ENCODE results near the gene FAM135A. TPM values are rescaled to one million over a fixed set of nuclear protein-coding genes. Genes with fewer than 3 reads are reported as not detected.

Gene FAM135A
- total RNA-seq, 1 experiment from 2014 or later: 20.4 TPM

GRCh38 chr6:70388814-70389213, 24.5 kb upstream of the FAM135A start:
- intact Hi-C loops (cut with micrococcal nuclease): no loop called here
- Mint-ChIP-seq H3K4me3 (ENCODE audit: unreplicated experiment) (no peak overlapping the region), H3K27ac (ENCODE audit: low read depth, unreplicated experiment) (no peak overlapping the region), H3K4me1 (ENCODE audit: insufficient read depth, unreplicated experiment) (no peaks in the 10 kb centered on the region), H3K36me3 (ENCODE audit: insufficient read depth, unreplicated experiment) (no peaks in the 10 kb centered on the region), H3K9me3 (ENCODE audit: unreplicated experiment) (no peaks in the 10 kb centered on the region), H3K27me3 (ENCODE audit: insufficient read depth, unreplicated experiment) (no peaks in the 10 kb centered on the region)
- TF ChIP-seq, protein P1, sequence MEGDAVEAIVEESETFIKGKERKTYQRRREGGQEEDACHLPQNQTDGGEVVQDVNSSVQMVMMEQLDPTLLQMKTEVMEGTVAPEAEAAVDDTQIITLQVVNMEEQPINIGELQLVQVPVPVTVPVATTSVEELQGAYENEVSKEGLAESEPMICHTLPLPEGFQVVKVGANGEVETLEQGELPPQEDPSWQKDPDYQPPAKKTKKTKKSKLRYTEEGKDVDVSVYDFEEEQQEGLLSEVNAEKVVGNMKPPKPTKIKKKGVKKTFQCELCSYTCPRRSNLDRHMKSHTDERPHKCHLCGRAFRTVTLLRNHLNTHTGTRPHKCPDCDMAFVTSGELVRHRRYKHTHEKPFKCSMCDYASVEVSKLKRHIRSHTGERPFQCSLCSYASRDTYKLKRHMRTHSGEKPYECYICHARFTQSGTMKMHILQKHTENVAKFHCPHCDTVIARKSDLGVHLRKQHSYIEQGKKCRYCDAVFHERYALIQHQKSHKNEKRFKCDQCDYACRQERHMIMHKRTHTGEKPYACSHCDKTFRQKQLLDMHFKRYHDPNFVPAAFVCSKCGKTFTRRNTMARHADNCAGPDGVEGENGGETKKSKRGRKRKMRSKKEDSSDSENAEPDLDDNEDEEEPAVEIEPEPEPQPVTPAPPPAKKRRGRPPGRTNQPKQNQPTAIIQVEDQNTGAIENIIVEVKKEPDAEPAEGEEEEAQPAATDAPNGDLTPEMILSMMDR (IDR thresholded peaks at IDR 0.05; ENCODE audit: unreplicated experiment): no peak
- CTCF ChIA-PET: interaction anchor here (0.6 to 2.3 kb wide), 6 partner anchors 10 to 512 kb away, joined by 3 to 17 read pairs (median 4); no protein-coding TSS in a partner anchor
- BruUV-seq (replicated peaks): no TSS peak
- POLR2A ChIA-PET: interaction anchor here (0.6 to 2.9 kb wide), 2 partner anchors 24 to 501 kb away, joined by 3 to 20 read pairs; partner anchors contain the start of gene FAM135A
- DNase-seq (ENCODE audit: unreplicated experiment): no peak

- intact Hi-C loops (cut with micrococcal nuclease): no loop called here
Observed at GRCh38 chr6:70389261-70389660, 24.0 kb upstream of the FAM135A start.

GRCh38 chr6:70390067-70390466, 23.2 kb upstream of the FAM135A start:
- intact Hi-C loops (cut with micrococcal nuclease): no loop called here

More at GRCh38 chr6:70389261-70389660, 24.0 kb upstream of the FAM135A start:
- ChIA-PET CTCF (interaction anchor here (0.6 to 2.3 kb wide), 4 partner anchors 9 to 79 kb away, joined by 3 to 17 read pairs (median 5); no protein-coding TSS in a partner anchor), POLR2A (interaction anchor here (0.6 to 2.9 kb wide), 2 partner anchors 24 to 501 kb away, joined by 3 to 20 read pairs; partner anchors contain the start of gene FAM135A)
- Mint-ChIP-seq H3K9me3 (ENCODE audit: unreplicated experiment) (no peaks in the 10 kb centered on the region), H3K27me3 (ENCODE audit: insufficient read depth, unreplicated experiment) (no peaks in the 10 kb centered on the region), H3K27ac (ENCODE audit: low read depth, unreplicated experiment) (no peak overlapping the region), H3K36me3 (ENCODE audit: insufficient read depth, unreplicated experiment) (no peaks in the 10 kb centered on the region), H3K4me1 (ENCODE audit: insufficient read depth, unreplicated experiment) (no peaks in the 10 kb centered on the region), H3K4me3 (ENCODE audit: unreplicated experiment) (no peak overlapping the region)
- no peak for DNase-seq (ENCODE audit: unreplicated experiment)
- no TSS peak for BruUV-seq (replicated peaks)
- TF ChIP-seq, protein P1 (IDR thresholded peaks at IDR 0.05; ENCODE audit: unreplicated experiment): no peak

DNA sequence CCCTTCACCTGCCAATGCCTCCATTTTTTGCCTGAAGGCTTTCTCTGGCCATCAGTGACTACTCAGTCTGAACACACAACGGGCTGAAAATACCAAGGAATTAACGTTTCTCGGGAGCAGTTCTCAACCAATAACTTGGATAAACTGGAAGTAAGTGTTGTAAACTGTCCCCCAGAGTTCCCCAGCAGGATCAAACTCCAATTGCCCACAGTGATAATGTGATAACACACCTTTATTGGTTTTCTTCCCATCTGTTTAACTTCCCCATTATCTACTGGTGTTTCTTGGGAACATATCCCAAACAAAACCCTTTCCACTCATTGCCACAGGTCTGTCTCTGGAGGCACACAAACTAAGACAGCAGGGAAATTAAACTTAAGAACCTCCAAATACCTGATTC, 21.8 kb upstream of the FAM135A start:
- Mint-ChIP-seq H3K27me3 (ENCODE audit: insufficient read depth, unreplicated experiment) (no peaks in the 10 kb centered on the region), H3K4me1 (ENCODE audit: insufficient read depth, unreplicated experiment) (no peaks in the 10 kb centered on the region), H3K36me3 (ENCODE audit: insufficient read depth, unreplicated experiment) (no peaks in the 10 kb centered on the region), H3K4me3 (ENCODE audit: unreplicated experiment) (no peak overlapping the region), H3K9me3 (ENCODE audit: unreplicated experiment) (no peaks in the 10 kb centered on the region), H3K27ac (ENCODE audit: low read depth, unreplicated experiment) (no peak overlapping the region)
- ChIA-PET CTCF (interaction anchor here (0.5 to 4.7 kb wide), 2 partner anchors 22 to 97 kb away, joined by 5 to 22 read pairs; no protein-coding TSS in a partner anchor), POLR2A (interaction anchor here (0.6 to 3.1 kb wide), 2 partner anchors 12 to 21 kb away, joined by 3 to 15 read pairs; partner anchors contain the start of gene FAM135A)
- DNase-seq (ENCODE audit: unreplicated experiment): no peak
- intact Hi-C loops (cut with micrococcal nuclease): no loop called here
- TF ChIP-seq, protein P1 (IDR thresholded peaks at IDR 0.05; ENCODE audit: unreplicated experiment): no peak
- no TSS peak for BruUV-seq (replicated peaks)

More at GRCh38 chr6:70390067-70390466, 23.2 kb upstream of the FAM135A start:
- POLR2A ChIA-PET: interaction anchor here (2.9 to 3.1 kb wide), 2 partner anchors 23 kb away, joined by 15 to 20 read pairs; partner anchors contain the start of gene FAM135A
- Mint-ChIP-seq H3K4me1 (ENCODE audit: insufficient read depth, unreplicated experiment) (no peaks in the 10 kb centered on the region), H3K4me3 (ENCODE audit: unreplicated experiment) (no peak overlapping the region), H3K27ac (ENCODE audit: low read depth, unreplicated experiment) (no peak overlapping the region), H3K36me3 (ENCODE audit: insufficient read depth, unreplicated experiment) (no peaks in the 10 kb centered on the region), H3K9me3 (ENCODE audit: unreplicated experiment) (no peaks in the 10 kb centered on the region), H3K27me3 (ENCODE audit: insufficient read depth, unreplicated experiment) (no peaks in the 10 kb centered on the region)
- BruUV-seq (replicated peaks): no TSS peak
- TF ChIP-seq, protein P1 (IDR thresholded peaks at IDR 0.05; ENCODE audit: unreplicated experiment): no peak
- CTCF ChIA-PET: interaction anchor here (1.0 to 2.3 kb wide), 3 partner anchors 14 to 79 kb away, joined by 4 to 17 read pairs (median 4); no protein-coding TSS in a partner anchor
- no peak for DNase-seq (ENCODE audit: unreplicated experiment)

All from MCF 10A (cell line).